GM21529 (cell line): ENCODE measurements around the gene CAMTA1.
A peak's percentile ranks its signal among the peaks of the same experiment; 100 is the strongest.
"Not testable (repeated sequence)": the region's sequence is repeated elsewhere in the genome, so short reads cannot be mapped to it uniquely, and the experiment has no call there.

ENCODE experiments used
- ATAC-seq: cut with Tn5 transposase; IDR thresholded peaks from one replicate; pipeline ENCODE4 v1.9.1; 2021; ENCODE audit not compliant: unreplicated experiment

CAMTA1 gene

DNA sequence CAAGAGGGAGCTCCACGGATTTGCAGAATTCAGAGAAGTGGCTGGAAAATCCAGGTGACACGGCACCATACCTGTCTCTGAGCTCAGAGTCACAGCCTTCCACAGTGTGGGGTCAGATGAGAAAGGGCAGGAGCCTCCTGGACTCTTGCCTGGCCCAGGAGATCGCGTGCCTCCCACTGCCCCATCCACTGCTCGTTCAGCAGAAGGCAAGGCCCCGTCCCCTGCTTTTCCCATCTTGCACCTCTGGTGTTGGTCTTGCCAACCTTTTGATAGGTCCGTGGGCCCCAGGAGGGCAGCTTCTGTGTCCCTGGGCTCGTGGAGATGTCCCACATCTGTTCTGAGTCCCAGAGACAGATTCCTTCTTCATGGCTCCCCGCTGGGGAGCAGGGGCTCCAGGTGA, 902.2 kb downstream of the CAMTA1 start:
- ATAC-seq, result no peak

DNA sequence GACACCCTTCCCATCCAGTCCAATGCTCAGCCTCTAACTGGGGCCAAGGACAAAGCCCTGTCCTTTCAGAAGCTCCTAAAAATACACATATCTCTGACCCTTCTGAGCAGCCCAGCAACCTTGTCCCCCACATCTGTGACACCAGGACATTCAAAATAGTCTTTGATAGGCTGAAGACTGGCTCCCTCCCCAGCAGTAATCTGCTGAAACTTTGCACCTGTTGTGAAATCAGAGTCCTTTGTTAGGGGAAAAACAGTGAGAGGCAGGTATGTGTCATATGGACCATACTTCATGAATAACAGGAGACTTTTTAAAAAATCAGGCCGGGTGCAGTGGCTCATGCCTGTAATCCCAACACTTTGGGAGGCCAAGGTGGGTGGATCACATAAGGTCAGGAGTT, 903.4 kb downstream of the CAMTA1 start:
- no peak for ATAC-seq

DNA sequence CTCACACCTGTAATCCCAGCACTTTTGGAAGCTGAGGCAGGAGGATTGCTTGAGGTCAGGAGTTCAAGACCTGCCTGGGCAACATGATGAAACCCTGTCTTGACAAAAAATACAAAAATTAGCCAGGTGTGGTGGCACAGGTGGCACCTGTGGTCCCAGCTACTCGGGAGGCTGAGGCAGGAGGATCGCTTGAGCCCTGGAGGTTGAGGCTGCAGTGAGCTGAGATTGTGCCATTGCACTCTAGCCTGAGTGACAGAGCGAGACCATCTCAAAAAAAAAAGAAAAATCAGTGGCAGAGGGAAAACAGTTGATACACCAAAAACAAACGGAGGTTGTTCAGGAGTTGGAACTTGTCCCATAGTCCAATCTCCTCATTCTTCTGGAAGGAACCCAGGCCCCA, 904.1 kb downstream of the CAMTA1 start:
- not testable (repeated sequence) for ATAC-seq

DNA sequence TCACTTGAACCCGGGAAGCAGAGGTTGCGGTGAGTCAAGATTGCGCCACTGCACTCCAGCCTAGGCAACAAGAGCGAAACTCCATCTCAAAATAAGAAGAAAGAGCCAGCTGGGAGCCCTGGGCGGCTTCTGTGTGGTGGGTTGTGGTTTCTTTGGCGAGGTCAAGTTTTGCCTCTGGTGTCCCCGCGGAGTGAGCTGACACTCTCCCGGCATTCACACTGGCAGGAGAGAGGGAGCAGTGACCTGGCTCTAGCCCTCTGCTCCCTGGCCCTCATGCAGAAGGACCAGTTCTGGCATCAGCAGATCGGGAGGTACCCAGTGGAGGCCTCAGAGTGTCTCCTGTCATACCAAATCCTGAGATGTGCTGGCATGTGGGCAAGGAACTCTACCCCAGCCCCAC, 904.8 kb downstream of the CAMTA1 start:
- ATAC-seq, result no peak

DNA sequence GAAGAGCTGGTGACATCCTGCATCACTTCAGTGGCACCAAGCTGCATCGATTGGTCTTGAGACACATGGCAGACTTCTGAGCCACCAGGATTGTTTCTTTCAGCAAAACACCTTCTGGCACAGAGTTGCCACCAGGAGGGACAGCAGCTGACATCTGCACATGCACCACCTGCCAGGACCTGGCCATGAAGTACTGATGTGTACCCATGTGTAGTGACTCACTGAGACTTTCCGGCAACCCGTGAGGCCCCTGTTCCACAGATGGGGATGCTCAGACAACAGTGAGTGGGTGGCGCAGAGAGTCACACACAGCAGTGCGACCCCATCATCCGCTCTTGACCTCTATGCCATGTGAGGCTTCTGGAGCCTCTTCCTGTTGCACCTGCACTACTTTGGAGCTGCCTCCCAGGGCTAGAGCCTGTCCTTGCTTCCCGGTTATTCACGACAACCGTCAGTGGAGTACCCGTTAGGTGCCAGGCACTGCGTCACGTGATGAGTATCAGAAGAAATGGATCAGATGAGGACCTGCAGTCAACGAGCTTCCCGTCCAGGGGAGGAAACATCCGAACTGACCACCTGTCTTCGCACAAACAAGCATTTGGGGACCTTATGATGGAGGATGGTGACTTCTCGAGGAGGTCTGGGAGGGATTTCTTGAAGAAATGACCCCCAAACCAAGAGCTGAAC, 905.4 kb downstream of the CAMTA1 start:
- no peak for ATAC-seq

DNA sequence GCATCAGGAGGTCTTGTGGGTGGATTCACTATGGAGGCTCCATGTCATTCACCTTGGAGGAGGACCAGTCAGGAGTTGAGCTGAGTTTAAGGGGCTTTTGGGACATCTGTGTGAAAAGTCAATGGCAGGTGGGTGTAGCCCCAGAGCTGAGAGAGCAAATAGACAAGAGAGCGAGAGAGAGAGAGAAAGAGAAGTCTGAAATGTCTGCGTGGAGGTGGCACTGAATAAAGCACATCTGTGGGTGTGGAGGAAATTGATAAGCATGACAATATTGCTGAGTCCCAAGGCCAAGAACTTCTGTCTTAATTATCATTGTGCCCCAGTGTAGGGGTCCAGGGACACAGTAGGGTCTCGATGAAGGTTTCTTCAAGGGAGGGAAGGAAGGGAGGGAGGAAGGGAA, 906.3 kb downstream of the CAMTA1 start:
- ATAC-seq, result no peak

DNA sequence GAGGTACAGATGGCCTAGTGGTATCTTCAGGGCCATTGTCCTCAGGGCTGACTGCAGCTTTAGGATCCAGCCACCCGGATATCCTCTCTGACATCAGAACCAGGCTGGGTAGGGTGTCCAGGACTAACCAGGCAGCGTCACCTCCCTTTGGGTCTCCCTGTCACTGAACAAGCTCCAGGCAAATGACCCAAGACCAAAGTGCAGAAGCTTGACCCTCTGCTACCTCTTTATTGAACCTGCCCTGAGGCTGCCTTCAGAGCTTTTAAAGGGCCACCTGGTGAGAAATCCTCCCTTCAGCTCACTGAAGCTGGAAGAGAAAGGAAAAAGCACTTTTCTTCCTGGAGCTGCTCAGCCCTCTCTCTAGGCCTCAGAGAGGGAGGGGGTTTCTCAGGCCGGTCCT, 906.8 kb downstream of the CAMTA1 start:
- no peak for ATAC-seq

DNA sequence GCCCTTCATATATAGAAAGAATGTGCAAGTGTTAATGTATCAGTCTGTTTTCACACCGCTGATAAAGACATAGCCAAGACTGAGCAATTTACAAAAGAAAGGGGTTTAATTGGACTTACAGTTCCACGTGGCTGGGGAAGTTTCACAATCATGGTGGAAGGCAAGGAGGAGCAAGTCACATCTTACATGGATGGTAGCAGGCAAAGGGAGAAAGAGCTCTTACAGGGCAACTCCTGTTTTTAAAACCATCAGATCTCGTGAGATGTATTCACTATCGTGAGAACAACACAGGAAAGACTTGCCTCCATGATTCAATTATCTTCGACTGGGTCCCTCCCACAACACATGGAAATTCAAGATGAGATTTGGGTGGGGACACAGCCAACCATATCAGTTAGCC, 907.8 kb downstream of the CAMTA1 start:
- not testable (repeated sequence) for ATAC-seq

DNA sequence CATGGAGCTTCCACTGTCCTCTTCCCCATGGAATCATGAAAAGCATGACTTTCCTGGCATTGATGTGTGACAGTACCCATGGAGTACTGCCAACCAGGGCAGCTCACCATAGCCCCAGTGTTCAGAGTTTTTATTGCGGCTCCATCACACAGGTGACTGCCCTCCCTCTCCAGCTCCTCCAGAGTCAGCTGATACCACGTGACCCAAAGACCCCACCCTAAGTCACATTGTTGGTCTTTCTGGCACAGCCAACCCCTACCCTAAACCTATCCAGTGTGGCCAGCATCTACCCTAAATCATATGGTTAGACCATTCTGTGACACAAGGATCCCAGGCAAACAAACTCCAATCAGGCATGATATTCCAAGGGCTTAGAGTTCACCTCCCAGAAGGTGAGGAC, 908.4 kb downstream of the CAMTA1 start:
- no peak for ATAC-seq

DNA sequence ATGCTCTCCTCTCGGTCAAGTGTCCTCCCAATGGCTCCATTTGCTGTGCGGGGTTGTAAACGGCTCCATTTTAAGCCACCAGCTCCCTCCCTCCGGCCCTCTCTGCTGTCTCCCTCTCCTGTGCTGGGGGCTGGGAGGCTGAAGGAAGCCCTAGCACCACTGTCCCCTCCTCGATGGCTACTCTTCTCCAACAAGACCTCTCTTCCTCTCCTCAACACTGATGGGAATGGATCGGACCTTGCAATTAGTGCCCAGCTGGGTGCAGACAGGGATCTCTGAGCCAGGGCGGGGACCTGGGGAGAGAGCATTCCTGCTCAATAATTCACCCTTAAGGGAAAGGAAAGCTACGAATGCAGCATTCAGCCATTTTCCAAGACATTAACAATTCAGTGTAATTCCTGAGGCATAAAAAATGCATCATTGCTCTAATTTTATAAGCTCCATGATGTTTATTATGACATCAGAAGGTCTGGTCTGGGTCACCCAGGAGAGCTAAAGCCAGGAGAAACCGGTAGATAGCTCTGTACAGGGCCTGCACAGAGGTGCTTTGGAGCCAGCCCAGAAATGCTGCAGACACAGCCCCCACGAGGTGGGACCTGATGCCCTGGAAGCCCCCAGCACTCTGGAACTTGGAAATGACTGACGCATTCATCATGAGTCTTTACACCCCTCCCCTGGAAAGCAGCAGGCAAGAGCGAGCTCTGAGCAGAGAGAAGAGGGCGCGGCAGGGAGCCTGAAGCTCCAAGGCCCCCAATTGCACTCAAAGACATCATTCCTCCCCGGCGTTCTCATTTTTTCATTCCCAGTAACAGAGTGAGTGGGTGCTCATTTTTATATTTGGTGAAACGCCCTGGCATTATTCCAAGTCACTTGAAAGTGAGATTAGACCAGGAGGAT, 909.6 kb downstream of the CAMTA1 start:
- ATAC-seq, result no peak

DNA sequence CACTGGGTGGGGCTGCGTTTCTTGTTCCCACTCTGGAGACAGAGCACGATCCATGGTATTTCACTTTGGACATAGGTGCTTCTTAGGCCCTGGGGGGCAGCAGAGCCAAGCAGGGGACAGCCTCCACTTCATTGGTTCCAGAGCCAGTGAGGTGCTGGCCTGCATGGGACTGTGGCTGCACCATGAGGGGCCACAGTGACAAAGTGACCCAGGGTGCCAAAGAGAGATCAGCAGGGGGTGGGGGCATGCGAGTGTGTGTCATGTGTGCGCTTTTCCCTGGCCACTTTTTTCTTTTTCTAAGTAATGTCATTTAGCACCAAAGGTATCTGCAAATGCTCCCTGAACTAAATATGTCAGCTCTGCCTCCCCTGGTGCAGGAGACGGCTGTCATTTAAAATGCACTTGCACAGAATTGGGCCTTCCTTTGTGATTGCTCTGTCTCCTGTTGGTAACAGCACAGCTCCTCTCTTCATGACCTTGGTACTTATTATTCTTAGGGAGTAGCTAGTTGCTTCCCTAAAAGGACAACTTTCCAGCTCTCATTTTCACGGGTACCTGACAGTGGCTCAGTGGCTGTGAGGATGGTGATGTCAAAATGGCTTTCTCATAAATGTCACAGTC, 910.4 kb downstream of the CAMTA1 start:
- no peak for ATAC-seq

DNA sequence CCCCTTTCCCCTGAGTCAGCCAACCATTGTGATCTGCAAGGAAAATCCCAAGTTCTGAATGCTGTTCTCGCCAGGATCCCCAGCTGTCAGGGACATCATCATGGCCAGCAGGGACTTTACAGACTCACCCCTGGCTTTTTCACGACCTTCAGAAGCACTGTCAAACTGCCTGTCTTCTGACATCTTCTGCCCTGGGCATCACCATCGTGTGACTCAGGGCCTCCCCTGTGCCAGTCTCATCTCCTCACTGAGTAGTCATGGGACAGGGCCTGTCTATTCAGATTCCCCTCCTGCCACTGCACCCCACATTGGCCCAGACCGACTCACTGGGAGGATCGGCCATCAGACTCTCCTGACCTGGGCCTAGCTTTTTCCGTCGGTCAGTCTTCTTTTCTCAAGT, 913.4 kb downstream of the CAMTA1 start:
- ATAC-seq, result no peak

DNA sequence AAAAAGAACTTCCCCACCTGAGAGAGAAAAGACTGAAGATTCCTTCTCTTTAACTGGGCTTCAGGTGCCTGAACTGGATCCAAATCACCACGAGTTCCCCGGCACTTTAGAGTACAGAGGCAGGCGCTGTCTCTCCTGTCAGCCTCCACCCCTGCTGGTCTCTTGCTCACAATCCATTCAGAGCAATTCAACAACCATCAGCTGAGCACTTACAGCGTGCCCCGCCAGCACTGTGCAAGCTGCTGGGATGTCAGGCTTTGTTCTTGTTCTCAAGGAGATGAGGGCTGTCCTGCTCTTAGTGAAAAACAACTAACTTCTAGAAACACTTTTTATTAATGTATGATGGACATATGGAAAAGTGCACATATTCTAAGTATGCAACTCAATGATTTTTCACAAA, 917.1 kb downstream of the CAMTA1 start:
- no peak for ATAC-seq

DNA sequence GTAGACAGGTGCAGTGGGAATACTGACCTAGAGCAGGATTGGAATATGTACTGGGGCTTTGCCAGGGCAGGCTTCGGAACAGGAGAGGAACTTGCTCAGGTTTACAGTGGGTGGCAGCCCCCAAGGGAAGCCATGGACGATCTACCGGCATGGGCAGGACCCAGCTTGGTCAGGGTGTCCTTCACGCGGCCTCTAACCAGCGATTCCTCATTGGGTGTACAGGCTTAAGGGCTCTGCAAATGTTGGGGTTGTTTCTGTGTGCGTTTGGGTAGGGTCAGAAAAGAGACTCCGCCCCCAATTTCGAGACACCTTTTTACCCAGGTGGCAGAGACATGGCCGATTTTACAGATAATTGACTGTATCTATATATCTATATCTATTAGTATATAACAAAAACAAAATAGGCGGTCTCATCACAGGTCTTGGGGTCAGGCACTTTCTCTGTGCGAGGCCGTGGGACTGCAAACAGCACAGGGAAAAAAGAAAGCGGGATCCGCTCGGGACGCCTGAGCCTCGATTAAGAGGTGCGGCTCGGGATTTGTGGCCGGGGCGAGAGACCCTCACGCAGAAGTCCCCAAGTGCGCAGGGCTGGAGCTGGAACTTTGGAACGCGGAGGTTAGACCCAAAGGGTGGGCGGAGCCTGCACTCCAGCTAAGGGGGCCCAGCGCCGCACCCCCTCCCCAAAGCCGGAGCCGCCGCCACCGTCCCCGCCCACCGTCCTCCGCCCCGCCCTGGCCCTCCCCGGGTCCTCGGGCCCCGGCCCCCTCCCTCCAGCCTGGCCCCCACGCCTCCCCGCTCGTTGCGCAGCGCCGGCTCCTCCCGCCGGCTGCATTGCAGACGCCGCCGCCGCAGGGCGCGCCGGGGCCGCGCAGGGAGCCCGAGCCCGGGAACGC, 918.3 kb downstream of the CAMTA1 start:
- ATAC-seq, result no peak

DNA sequence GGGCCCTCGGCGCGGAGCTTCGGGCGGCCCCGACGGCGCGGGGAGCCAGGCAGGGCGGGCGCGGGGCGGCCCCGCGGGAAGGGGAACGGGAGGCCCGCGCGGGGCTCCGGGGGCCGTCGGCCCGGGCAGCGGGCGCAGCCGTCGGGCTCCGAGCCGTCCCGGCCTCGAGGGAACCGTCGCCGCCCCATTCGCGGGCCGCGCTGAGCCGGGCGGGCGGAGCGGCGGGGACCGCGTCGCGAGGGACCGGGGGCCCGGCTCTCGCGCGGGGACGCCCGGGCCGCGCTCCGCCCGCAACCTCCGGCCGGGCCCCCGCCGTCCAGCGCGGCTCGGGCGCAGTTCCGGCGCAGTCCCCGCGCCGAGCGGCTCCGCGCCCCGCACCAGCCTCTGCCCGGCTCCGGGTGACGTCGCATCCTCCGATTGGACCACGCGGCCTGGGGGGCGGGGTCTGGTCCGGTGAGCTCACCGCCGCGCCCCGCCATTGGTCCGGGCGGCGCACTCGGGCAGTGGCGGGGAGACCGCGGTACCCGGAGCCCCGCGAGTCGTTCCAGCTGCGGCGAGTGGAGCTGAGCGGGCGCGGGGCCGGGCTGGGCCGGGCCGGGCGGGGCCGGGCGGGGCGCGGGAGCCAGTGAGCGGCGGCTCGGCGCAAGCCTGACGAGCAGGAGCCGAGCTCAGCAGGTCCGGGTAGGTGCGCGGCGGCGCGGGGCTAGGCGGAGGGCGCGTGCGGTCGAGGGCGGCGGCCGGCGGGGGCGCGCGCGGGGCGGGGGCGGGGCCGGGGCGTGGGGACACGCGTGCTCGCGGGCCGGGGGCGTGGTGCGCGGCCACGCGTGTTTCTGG, 919.2 kb downstream of the CAMTA1 start:
- ATAC-seq, result peak; percentile 96

DNA sequence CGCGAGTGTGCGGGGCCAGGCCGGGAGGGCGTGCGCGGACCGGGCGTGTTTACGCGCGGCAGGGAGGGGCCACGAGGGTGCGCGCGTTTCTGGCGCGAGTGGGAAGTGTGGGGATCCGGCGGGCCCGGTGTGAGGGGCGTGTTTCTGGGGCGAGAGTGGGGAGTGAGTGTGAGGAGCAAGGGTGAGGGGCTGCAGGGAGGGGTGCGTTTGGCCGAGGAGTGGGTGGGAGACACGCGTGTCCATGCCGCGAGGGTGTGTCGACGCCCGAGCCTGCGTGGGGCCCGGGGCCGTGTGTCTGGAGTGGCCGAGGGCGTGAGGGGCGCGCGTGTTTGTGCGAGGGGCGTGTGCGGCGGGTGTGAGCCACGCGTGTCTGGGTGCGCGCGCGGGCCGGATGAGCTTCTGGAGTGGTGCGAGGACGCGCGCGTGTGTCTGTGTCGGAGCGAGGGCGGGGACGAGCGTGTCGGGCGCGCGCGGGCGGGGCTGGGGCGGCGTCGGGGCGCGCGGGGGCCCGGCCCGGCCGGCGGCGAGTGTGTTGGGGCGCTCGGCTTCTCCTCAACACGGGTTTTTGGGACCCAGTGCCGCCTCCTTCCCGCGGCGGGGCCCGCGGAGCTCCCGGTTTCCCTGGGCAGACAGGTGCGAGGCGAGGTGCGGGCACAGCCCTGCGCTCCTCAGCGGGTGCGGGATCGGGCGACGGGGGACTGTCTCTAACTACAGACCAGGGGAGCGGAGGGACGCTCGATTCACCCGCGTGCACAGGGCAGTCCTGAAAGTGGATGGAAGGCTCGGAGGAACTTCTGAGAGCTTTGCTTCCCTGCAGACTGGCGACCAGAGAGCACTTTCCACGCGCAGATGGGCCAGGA, 920.0 kb downstream of the CAMTA1 start:
- ATAC-seq, result no peak

DNA sequence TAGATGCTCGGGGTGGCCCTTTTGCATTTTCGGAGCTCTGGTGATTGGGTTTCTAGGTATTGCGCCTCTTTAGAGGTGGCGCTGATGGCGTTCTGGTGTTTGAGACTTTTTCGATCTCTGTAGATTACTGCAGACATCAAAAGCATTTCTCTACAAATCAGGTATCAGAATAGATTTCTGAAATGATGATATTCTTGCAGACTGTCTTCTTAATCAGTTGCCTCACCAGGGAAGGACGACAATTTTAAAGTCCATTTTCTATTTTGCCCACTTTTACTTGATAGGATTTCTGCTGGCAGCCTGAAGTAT, 920.6 kb downstream of the CAMTA1 start:
- no peak for ATAC-seq

DNA sequence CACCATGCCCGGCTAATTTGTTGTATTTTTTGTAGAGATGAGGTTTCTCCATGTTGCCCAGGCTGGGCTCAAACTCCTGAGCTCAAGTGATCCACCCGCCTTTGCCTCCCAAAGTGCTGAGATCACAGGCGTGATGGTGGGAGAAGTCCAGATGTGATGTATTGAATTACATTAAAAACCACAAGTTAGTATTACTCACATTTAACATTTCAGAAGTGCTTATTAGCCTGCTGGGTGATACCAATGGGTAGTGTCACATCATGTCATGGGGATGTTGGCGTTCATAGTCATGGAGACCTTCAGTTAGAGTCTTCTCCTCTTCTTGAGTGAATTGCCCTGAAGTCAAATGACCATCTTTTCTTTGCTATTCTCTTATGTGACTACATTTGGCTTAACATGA, 922.3 kb downstream of the CAMTA1 start:
- no peak for ATAC-seq

DNA sequence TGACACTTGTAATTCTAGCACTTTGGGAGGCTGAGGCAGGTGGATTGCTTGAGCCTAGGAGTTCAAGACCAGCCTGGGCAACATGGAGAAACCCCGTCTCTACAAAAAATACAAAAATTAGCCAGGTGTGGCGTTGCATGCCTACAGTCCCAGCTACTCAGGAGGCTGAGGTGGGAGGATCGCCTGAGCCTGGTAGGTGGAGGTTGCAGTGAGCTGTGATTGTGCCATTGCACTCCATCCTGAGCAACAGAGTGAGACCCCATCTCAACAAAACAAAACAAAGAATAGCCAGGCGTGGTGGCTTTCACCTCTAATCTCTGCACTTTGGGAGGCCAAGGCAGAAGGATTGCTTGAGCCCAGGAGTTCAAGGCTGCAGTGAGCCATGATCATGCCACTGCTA, 922.8 kb downstream of the CAMTA1 start:
- not testable (repeated sequence) for ATAC-seq
